ENCODE measurements around the gene IL1R1.
A peak's percentile ranks its signal among the peaks of the same experiment; 100 is the strongest.

IL1R1 gene

GRCh38 chr2:102112271-102112670 is 30.3 kb upstream of the IL1R1 start:
- TF ChIP-seq CTCF (IDR thresholded peaks at IDR 0.05; ENCODE audit: low read depth, low read length), result no peak
- DNase-seq (ENCODE audit: low read depth, low spot score), result no peak
- H3K4me3 ChIP-seq (ENCODE audit: low read depth, low read length), result no peak overlapping the region
- in situ Hi-C loops (cut with HindIII; ENCODE audit: low sequenced_read_pairs), result no loop called here

GRCh38 chr2:102112692-102113665 is 29.6 kb upstream of the IL1R1 start:
- H3K4me3 ChIP-seq (ENCODE audit: low read depth, low read length), result no peak overlapping the region
- peak; percentile 87 for DNase-seq (ENCODE audit: low read depth, low spot score)
- no peak for TF ChIP-seq CTCF (IDR thresholded peaks at IDR 0.05; ENCODE audit: low read depth, low read length)
- in situ Hi-C loops (cut with HindIII; ENCODE audit: low sequenced_read_pairs), result no loop called here

GRCh38 chr2:102114290-102114721 is 28.2 kb upstream of the IL1R1 start:
- TF ChIP-seq CTCF (IDR thresholded peaks at IDR 0.05; ENCODE audit: low read depth, low read length), result no peak
- in situ Hi-C loops (cut with HindIII; ENCODE audit: low sequenced_read_pairs), result no loop called here
- peak; percentile 97 for DNase-seq (ENCODE audit: low read depth, low spot score)
- H3K4me3 ChIP-seq (ENCODE audit: low read depth, low read length), result no peak overlapping the region

- TF ChIP-seq CTCF (IDR thresholded peaks at IDR 0.05; ENCODE audit: low read depth, low read length), result no peak
- in situ Hi-C loops (cut with HindIII; ENCODE audit: low sequenced_read_pairs), result no loop called here
- no peak overlapping the region for H3K4me3 ChIP-seq (ENCODE audit: low read depth, low read length)
- DNase-seq (ENCODE audit: low read depth, low spot score), result no peak
These were observed 27.6 kb upstream of the IL1R1 start for GRCh38 chr2:102114851-102115497.

GRCh38 chr2:102116630-102117471 is 25.7 kb upstream of the IL1R1 start:
- DNase-seq (ENCODE audit: low read depth, low spot score), result no peak
- in situ Hi-C loops (cut with HindIII; ENCODE audit: low sequenced_read_pairs), result no loop called here
- TF ChIP-seq CTCF (IDR thresholded peaks at IDR 0.05; ENCODE audit: low read depth, low read length), result no peak

GRCh38 chr2:102117472-102117858 is 25.1 kb upstream of the IL1R1 start:
- in situ Hi-C loops (cut with HindIII; ENCODE audit: low sequenced_read_pairs), result no loop called here
- no peak for DNase-seq (ENCODE audit: low read depth, low spot score)
- TF ChIP-seq CTCF (IDR thresholded peaks at IDR 0.05; ENCODE audit: low read depth, low read length), result no peak
- H3K4me3 ChIP-seq (ENCODE audit: low read depth, low read length), result no peak overlapping the region

More at GRCh38 chr2:102116630-102117471, 25.7 kb upstream of the IL1R1 start:
- H3K4me3 ChIP-seq (ENCODE audit: low read depth, low read length), result no peak overlapping the region
